CD4-positive, alpha-beta T cell treated with Interferon gamma for 1 hour (primary cell): ENCODE data around the gene GBA2.

Source experiments
- DNase-seq: peaks from one replicate; pipeline ENCODE4 v3.0.0-alpha.2; 2020

Gene GBA2

GRCh38 chr9:35748858-35749514 is at the start of gene GBA2, which contains the start of gene RGP1:
TSS of gene GBA2 (minus strand) at chr9:35749228. CDS start at chr9:35748704, 524 bp downstream.
TSS of gene RGP1 (plus strand) at chr9:35749287. CDS start at chr9:35749756, 469 bp downstream.
- peak; percentile 65 for DNase-seq

GRCh38 chr9:35797311-35798109 is 48.5 kb upstream of the GBA2 start:
- DNase-seq, result no peak

- DNase-seq, result no peak
These were observed 46.7 kb upstream of the GBA2 start for GRCh38 chr9:35795695-35796094.

DNA sequence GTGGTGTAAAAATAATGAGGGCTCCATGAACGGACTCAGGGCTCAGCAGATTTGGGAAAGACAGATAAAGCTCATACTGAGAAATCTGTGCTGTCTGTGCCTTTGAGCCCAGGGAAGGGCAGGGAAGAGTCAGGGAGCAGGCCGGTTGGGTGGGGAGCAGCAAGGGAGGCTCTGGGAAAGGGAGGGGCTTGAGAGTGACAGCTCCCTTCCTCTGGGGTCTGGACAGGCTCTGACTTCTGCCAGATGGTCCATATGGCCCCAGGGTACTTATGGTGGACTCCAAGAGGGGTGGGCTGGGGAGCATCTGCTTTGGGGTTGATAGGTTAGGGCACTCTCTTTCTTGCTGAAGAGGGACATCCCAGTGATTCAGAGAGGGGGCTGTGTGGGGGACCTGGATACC is 44.4 kb upstream of the GBA2 start:
- DNase-seq, result no peak

- no peak for DNase-seq
These were observed 43.8 kb upstream of the GBA2 start for GRCh38 chr9:35792826-35793225.

DNA sequence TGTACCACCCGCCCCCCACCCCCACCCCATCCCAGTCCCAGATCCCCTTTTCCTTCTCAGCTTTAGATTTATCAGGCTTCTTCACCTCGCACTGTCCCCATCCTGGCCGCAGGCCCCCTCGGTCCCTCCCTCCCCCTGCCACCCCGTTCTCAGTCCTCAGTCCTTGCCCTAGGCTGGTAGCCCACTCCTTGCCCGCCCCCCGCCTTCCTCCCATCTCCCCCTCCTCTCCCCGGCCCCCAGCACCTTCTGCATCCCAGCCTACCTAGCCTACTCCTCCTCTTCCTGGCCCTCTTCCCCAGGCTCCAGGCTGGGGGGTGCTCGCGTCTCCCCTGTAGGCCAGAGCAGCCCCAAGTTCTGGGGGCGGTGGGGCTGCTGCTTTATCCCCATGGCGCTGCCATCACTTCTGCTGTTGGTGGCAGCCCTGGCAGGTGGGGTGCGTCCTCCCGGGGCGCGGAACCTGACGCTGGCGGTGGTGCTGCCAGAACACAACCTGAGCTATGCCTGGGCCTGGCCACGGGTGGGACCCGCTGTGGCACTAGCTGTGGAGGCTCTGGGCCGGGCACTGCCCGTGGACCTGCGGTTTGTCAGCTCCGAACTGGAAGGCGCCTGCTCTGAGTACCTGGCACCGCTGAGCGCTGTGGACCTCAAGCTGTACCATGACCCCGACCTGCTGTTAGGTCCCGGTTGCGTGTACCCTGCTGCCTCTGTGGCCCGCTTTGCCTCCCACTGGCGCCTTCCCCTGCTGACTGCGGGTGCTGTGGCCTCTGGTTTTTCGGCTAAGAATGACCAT is 43.2 kb upstream of the GBA2 start:
- no peak for DNase-seq

GRCh38 chr9:35791297-35791921 is 42.4 kb upstream of the GBA2 start, which contains the start of gene NPR2:
TSS of gene NPR2 (plus strand) at chr9:35791591. CDS start at chr9:35792409, 818 bp downstream.
- no peak for DNase-seq

DNA sequence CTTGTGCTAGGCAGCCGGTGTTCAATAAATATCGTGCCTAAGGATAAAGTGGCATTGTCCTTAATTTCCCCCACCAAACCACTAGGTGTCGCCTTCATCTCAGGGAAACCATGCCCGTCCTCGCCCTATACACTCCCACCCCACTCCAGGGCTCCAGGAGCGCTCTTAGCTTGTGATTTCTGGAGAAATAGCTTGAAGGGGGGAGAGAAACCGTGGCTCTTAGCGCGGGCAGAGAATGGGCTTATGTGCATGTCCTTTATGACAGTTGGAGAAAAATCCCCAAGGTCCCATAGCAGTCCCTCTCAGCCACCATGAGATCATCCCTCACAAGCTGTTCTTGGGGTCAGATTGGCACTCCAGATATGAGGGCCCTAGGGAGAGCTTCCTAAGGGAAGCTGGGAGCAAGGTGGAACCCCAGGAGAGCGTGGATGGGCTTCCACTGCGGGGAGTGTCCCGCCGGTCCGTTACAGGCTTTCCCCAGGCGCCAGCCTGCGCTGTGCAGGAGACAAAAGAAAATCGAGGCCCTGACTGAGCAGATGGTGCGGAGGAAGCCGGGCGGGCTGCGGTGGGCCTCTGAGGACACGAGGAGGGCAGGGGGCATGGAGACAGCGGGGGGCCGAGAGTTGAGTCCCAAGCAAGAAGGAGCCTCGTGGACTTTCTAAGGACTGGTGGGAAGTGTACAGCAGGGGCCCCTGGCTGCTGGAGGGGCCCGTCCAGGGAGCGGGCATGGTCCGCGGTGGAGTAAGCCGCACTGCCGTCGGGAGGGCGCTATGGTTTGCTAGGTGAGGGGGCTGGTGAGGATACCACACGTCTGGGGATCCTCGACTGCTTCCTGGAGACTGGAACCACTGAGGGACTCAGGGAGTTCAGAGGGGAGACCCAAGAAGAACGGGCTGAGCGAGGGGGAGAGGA is 41.6 kb upstream of the GBA2 start:
- peak; percentile 50 for DNase-seq

DNA sequence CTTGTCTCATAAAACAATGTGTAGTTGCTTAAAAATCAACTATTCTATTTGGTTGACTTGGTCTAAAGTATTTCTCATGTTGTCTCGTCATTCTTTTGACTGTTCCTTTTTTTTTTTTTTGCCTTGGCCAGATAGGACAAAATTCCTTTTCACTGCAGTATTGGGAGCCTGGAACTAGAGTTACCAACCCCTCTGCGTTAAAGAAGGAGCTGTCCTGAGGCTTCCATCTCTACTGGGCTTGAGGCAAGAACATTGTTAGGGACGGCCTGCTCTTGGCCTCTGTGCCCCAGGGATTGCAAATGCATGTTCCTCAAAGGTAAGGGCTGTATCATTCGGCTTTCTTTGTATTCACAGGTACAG is 41.0 kb upstream of the GBA2 start:
- DNase-seq, result no peak

GRCh38 chr9:35789541-35789940 is 40.5 kb upstream of the GBA2 start:
- no peak for DNase-seq

DNA sequence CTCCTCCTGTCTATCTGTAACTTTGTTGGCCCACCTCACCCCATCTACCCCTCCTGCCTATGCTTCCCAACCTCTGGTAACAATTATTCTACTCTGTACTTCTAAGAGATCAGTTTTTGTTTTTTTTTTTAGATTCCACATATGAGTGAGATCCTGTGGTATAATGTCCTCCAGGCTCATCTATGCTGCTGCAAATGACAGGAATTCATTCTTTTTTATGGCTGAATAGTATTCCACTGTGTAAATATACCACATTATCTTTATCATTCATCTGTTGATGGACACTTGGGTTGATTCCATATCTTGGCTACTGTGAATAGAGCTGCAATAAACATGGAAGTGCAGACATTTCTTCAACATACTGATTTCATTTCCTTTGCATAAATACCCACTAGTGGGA is 34.4 kb upstream of the GBA2 start:
- DNase-seq, result no peak

- DNase-seq, result no peak
These were observed 32.0 kb upstream of the GBA2 start for GRCh38 chr9:35781066-35781465.

DNA sequence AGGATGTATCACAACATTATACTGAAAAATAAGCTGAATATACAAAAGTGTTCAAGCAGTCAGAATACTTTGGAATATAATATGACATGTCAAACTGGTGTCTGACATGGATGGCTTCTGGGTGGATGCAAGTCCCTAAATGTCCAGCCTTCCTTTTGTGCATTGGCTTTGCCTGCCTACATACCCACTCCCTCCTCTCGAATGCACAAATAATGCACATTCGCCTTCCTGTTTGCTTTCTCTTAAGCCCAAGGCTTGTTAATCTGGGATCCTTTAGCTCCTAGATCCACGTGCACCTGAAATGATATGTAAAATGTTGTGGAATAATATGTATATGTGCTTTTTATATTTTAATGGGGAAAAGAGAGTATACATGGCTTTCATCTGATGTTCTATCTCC is 29.5 kb upstream of the GBA2 start:
- no peak for DNase-seq

- no peak for DNase-seq
These were observed 27.0 kb upstream of the GBA2 start for GRCh38 chr9:35776018-35776417.

GRCh38 chr9:35774907-35775635 is 26.0 kb upstream of the GBA2 start:
- DNase-seq, result no peak

DNA sequence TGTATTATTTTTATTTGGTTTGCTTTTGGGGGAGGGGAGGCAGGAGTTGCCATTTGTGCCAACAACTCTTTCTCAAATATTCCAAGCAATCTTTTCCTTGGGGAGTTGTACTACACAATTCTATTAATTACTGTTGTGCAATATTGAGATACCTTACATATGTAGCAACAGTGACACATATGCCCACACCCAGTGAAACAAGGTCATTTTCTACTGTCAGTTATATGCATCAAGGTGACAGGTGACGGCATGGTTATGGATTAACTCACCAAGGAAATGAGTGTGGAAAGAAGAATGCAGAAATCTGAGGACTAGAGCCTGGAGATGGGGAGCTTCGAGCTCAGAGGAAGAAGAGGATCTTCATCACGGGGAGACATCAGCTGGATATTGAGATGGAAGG is 22.9 kb upstream of the GBA2 start:
- DNase-seq, result no peak

- DNase-seq, result no peak
These were observed 22.5 kb upstream of the GBA2 start for GRCh38 chr9:35771534-35771933.

- no peak for DNase-seq
These were observed 22.0 kb upstream of the GBA2 start for GRCh38 chr9:35771075-35771433.

DNA sequence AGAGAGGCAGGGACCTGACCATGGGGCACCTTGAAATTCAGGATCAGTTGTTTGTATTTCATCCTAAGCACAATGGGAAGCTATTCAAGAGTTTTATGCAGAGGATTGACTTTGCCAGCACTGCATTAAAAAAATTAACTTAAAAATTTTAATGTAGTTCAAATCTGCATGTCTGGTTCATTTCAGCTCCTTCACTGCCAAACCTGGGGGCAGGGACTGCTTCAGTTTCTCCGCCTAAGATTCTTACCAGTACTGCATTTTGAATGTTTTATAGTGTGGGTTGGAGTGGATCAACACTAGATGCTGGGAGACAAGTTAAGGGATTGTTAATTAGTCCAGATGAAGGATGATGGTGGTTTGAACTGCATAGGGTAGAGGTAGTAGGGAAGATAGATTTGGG is 20.7 kb upstream of the GBA2 start:
- no peak for DNase-seq

GRCh38 chr9:35767458-35767857 is 18.4 kb upstream of the GBA2 start:
- no peak for DNase-seq

GRCh38 chr9:35766997-35767396 is 18.0 kb upstream of the GBA2 start:
- no peak for DNase-seq
